ENCODE measurements around the gene MAGEA9B. TPM values are rescaled to one million over a fixed set of nuclear protein-coding genes. Genes with fewer than 3 reads are reported as not detected.
A peak's percentile ranks its signal among the peaks of the same experiment; 100 is the strongest.
"Not testable (repeated sequence)": the region's sequence is repeated elsewhere in the genome, so short reads cannot be mapped to it uniquely, and the experiment has no call there.

The MAGEA9B gene
- total RNA-seq, 1 experiment from 2014 or later: not detected

DNA sequence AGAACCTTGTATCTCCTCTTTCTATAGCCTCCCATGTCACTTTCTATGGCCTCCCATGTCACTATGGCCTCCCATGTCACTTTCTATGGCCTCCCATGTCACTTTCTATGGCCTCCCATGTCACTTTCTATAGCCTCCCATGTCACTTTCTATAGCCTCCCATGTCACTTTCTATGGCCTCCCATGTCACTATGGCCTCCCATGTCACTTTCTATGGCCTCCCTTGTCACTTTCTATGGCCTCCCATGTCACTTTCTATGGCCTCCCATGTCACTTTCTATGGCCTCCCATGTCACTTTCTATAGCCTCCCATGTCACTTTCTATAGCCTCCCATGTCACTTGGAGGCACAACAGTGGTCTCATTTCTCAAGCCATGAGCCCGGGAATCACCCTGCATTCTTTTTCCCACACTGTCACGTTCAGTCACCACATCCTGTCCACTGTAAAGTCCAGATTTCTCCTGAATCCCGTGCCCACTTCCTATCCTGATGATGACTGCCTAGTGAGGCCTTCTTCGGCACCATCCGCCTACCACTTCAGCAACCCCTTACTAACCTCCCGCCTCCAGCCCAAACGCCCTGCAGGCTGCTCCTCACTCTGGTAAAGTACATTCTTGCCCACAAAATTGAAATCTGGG is 18.1 kb upstream of the MAGEA9B start:
- not testable (repeated sequence) for H3K27me3 ChIP-seq (replicated peaks); H3K36me3 ChIP-seq; H3K4me1 ChIP-seq (replicated peaks); H3K9me3 ChIP-seq (replicated peaks); H3K27ac ChIP-seq; DNase-seq (ENCODE audit: low read depth in 1 of 2, low spot score in 2 of 2); H3K4me3 ChIP-seq

GRCh38 chrX:149598603-149599002 is 11.3 kb upstream of the MAGEA9B start:
- H3K4me1 ChIP-seq (replicated peaks); DNase-seq (ENCODE audit: low read depth in 1 of 2, low spot score in 2 of 2); H3K27me3 ChIP-seq (replicated peaks); H3K36me3 ChIP-seq; H3K27ac ChIP-seq; H3K9me3 ChIP-seq (replicated peaks); H3K4me3 ChIP-seq: not testable (repeated sequence)

DNA sequence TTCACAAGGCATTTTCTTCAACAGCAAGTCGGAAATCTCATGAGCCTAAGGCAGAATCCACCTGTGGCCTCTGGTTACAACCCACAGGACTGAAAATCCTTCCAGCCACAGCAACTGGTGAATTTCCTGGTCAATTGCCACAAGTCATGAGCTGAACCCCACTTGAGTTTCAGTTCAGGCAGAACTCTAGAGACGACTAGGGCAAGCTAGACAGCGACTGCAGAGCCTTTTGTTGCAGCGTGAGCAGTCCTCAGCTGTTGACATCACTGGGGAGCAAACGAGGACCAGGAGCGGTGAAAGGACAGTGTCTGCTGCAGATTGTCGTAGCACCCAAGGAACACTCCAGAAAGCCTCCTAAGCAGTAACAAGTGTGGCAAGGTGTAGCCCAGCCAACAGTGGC is 8.7 kb upstream of the MAGEA9B start:
- not testable (repeated sequence) for H3K4me3 ChIP-seq; DNase-seq (ENCODE audit: low read depth in 1 of 2, low spot score in 2 of 2); H3K27me3 ChIP-seq (replicated peaks); H3K4me1 ChIP-seq (replicated peaks); H3K9me3 ChIP-seq (replicated peaks); H3K27ac ChIP-seq; H3K36me3 ChIP-seq

DNA sequence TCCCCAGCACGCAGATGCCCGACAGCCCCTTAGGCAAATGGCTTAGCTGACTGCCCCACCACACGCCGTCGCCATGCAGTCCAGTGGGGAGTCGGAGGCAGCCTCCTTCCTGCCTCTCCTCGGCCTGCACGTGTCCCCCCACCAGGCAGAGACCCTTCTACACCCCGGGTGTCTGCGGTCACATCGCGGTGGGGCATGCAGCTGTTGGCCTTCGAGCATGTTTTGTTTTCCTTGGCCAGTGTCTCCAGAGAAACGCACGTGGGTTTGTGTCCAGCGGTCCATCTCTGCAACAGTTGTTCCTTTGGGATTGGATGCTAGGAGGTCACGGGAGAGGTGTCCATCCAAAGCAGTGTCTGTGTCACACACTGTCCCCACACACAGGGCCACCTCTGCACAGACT is 8.0 kb upstream of the MAGEA9B start, which contains the start of gene HSFX2:
HSFX2 (minus strand) TSS at position 101 of the 400 bp plus-strand sequence. CDS start 614 bp downstream, outside the sequence.
- not testable (repeated sequence) for H3K36me3 ChIP-seq; H3K9me3 ChIP-seq (replicated peaks); DNase-seq (ENCODE audit: low read depth in 1 of 2, low spot score in 2 of 2); H3K27me3 ChIP-seq (replicated peaks); H3K4me3 ChIP-seq; H3K4me1 ChIP-seq (replicated peaks); H3K27ac ChIP-seq

DNA sequence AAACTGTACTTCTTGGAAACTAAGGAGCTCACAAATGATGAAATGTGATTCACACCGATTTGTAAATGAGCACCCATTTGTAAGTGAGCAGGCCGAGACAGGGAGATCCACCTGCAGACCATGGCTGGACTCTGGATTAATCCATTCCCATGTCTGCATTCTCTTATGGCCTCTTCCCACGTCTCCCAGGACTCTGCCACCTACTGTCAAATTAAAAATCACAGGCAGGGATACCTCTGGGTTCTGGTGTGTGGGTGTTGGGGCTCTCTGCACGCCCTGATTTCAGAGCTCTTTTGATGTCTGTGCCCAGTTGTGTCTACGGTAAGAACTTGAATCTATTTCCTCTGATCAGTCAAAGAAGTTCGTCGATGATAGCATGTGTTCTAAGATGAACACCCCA is 3.7 kb upstream of the MAGEA9B start:
- H3K4me1 ChIP-seq (replicated peaks); H3K9me3 ChIP-seq (replicated peaks); H3K36me3 ChIP-seq; H3K27me3 ChIP-seq (replicated peaks); DNase-seq (ENCODE audit: low read depth in 1 of 2, low spot score in 2 of 2); H3K27ac ChIP-seq; H3K4me3 ChIP-seq: not testable (repeated sequence)

DNA sequence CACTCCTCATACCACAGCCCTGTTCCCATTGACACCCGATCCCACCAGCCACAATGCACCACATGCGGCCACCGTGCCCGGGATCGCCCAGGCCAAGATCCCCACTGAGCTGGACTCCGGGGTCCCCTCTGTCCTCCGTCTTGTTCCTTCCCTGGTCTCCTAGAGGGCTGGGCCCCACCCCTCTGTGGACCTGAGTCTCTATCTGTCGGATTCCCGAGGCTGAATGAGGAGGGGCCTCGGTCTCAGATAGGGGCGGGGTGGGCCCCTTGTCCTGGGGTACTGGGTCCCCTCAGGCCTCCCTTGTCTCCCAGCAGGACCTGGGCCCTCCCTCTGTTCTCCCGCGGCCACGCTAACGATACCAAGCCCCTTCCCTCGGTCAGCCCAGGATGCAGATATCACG is 1.6 kb downstream of the MAGEA9B start:
- H3K9me3 ChIP-seq (replicated peaks); H3K27me3 ChIP-seq (replicated peaks); H3K27ac ChIP-seq; DNase-seq (ENCODE audit: low read depth in 1 of 2, low spot score in 2 of 2); H3K4me1 ChIP-seq (replicated peaks); H3K36me3 ChIP-seq; H3K4me3 ChIP-seq: not testable (repeated sequence)

DNA sequence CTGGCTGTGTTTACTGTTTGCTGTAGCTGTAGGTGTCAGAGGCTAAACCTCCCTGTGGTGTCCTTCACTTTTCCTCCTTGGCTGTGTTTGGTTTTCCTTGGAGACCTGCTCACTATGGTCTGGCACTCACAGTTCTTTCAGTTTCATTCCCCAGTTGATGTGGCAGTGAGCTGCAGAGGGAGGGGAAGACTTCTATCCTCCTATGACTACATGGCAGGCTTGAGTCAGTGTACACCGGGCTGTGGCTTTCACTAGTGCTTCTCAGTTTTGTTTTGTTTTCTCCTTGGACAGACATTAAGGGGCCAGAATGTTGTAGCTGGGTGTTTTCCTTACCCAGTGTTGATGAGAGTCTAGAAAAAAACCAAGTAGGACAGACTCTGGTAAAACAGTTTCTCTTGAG is 13.8 kb downstream of the MAGEA9B start:
- H3K9me3 ChIP-seq (replicated peaks); H3K36me3 ChIP-seq; H3K4me3 ChIP-seq; DNase-seq (ENCODE audit: low read depth in 1 of 2, low spot score in 2 of 2); H3K27ac ChIP-seq; H3K27me3 ChIP-seq (replicated peaks); H3K4me1 ChIP-seq (replicated peaks): not testable (repeated sequence)

GRCh38 chrX:149572743-149573142 is 14.5 kb downstream of the MAGEA9B start:
- Histone ChIP-seq H3K9me3 (replicated peaks) (no peaks in the 10 kb centered on the region), H3K4me3 (no peak overlapping the region), H3K36me3 (no peaks in the 10 kb centered on the region), H3K4me1 (replicated peaks) (no peaks in the 10 kb centered on the region), H3K27me3 (replicated peaks) (no peaks in the 10 kb centered on the region), H3K27ac (no peak overlapping the region)
- DNase-seq (ENCODE audit: low read depth in 1 of 2, low spot score in 2 of 2): no peak

- H3K36me3 ChIP-seq: no peaks in the 10 kb centered on the region
- no peaks in the 10 kb centered on the region for H3K4me1 ChIP-seq (replicated peaks)
- H3K27ac ChIP-seq: no peak overlapping the region
Observed at GRCh38 chrX:149571770-149572169, 15.5 kb downstream of the MAGEA9B start.

GRCh38 chrX:149570668-149571067 is 16.6 kb downstream of the MAGEA9B start:
- Histone ChIP-seq H3K27me3 (replicated peaks) (no peaks in the 10 kb centered on the region), H3K27ac (no peak overlapping the region), H3K9me3 (replicated peaks) (no peaks in the 10 kb centered on the region), H3K4me1 (replicated peaks) (no peaks in the 10 kb centered on the region), H3K36me3 (no peaks in the 10 kb centered on the region), H3K4me3 (no peak overlapping the region)
- peak in 1 of 2 experiments; percentile 10 for DNase-seq (ENCODE audit: low read depth in 1 of 2, low spot score in 2 of 2)

More at GRCh38 chrX:149571770-149572169, 15.5 kb downstream of the MAGEA9B start:
- no peaks in the 10 kb centered on the region for H3K27me3 ChIP-seq (replicated peaks)
- DNase-seq (ENCODE audit: low read depth in 1 of 2, low spot score in 2 of 2): no peak
- no peak overlapping the region for H3K4me3 ChIP-seq
- H3K9me3 ChIP-seq (replicated peaks): no peaks in the 10 kb centered on the region

GRCh38 chrX:149569770-149570169 is 17.5 kb downstream of the MAGEA9B start:
- Histone ChIP-seq H3K36me3 (no peaks in the 10 kb centered on the region), H3K27ac (no peak overlapping the region), H3K4me1 (replicated peaks) (no peaks in the 10 kb centered on the region), H3K9me3 (replicated peaks) (no peaks in the 10 kb centered on the region), H3K4me3 (no peak overlapping the region), H3K27me3 (replicated peaks) (no peaks in the 10 kb centered on the region)
- DNase-seq (ENCODE audit: low read depth in 1 of 2, low spot score in 2 of 2): no peak

DNA sequence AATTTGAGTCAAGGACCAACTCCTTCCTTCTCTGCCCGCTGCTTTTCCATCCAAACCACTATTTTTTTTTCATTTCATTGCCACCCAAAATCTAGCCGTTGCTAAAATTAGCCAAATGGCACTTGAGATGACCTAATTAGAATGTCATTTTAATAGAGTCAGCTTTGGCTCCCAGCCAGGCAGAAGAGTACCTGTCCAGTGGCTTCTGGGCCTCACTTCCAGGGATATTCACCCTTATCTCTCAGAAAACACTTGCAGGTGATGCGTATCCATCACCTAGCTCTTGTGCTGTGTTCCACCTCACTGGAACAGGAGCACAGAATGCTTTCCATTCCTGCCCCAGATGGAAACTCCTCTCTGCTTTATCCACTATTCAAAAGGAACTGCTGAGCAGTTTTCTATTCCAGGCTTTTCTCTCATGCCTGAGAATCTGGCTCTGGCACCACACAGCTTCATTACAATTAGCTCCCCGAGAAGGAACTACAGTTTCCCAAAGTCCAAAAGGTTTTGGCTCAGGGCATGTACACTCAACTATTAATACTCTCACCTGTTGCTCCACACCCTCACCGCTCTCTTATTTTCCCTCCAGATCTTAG is 18.5 kb downstream of the MAGEA9B start:
- DNase-seq (ENCODE audit: low read depth in 1 of 2, low spot score in 2 of 2): no peak
- Histone ChIP-seq H3K4me1 (replicated peaks) (no peaks in the 10 kb centered on the region), H3K9me3 (replicated peaks) (no peaks in the 10 kb centered on the region), H3K27ac (no peak overlapping the region), H3K4me3 (no peak overlapping the region), H3K36me3 (no peaks in the 10 kb centered on the region), H3K27me3 (replicated peaks) (no peaks in the 10 kb centered on the region)

- no peak overlapping the region for H3K4me3 ChIP-seq
Observed at GRCh38 chrX:149567621-149568417, 19.4 kb downstream of the MAGEA9B start.

DNA sequence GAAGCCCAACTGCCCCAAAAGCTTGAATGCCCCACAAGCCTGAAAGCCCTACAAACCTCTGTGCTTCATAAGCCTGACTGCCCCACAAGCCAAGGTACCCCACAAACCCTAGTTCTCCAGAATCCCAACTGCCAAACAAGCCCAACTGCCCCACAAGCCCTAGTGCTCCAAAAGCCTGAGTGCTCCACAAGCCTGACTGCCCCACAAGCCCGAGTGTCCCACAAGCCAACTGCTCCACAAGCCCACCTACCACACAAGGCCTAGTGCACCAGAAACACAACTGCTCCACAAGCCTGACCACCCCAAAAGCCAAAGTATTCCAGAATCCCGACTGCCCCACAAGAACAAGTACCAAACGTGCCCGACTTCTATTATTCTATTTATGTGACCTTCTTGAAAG is 23.9 kb downstream of the MAGEA9B start:
- H3K9me3 ChIP-seq (replicated peaks): no peaks in the 10 kb centered on the region
- no peaks in the 10 kb centered on the region for H3K4me1 ChIP-seq (replicated peaks)
- H3K27me3 ChIP-seq (replicated peaks): no peaks in the 10 kb centered on the region
- H3K27ac ChIP-seq: no peak overlapping the region
- no peak for DNase-seq (ENCODE audit: low read depth in 1 of 2, low spot score in 2 of 2)
- H3K4me3 ChIP-seq: no peak overlapping the region
- no peaks in the 10 kb centered on the region for H3K36me3 ChIP-seq

More at GRCh38 chrX:149567621-149568417, 19.4 kb downstream of the MAGEA9B start:
- Histone ChIP-seq H3K4me1 (replicated peaks) (no peaks in the 10 kb centered on the region), H3K27ac (no peak overlapping the region), H3K27me3 (replicated peaks) (no peaks in the 10 kb centered on the region), H3K9me3 (replicated peaks) (no peaks in the 10 kb centered on the region), H3K36me3 (no peaks in the 10 kb centered on the region)
- no peak for DNase-seq (ENCODE audit: low read depth in 1 of 2, low spot score in 2 of 2)
